ENCODE results near the gene TIMM22. TPM values are rescaled to one million over a fixed set of nuclear protein-coding genes. Genes with fewer than 3 reads are reported as not detected.

The TIMM22 gene
- total RNA-seq, 1 donor, result 10.5 TPM

DNA sequence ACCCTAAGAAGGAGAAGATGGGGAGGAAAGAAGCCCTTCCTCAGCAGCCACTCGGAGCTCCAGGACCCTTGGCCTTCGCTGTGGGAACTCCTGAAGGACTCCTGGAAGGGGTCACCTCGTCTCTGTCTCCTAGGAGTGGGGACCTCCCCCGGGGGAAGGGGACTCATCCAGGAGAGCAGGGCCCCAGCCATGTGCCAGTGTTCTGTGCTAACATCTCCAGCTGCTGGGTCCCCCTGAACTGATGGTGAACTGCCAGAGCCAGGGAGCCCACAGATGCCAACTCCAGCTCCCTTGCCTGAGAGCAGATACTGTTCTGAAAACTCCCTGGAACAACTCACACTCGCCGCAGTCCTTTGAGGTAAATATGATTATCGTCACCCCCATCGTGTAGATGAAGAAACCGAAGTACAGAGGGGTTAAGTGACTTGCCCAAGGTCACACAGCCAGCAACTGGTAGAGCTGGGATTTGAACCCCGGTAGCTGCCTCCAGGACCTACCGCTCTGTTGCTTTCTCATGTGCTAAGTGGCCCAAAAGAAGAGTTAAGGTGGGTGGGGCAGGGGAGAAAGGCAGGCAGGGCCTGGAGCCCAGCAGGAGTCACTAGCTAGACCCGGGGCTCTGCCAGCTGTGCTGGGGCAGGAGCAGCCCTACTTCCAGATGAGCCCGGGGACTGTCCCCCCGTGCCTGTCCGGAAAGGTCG lies 10.5 kb downstream of the TIMM22 start:
- Histone ChIP-seq H3K4me3 (ENCODE audit: insufficient read depth, low read length) (no peak overlapping the region), H3K79me2 (ENCODE audit: insufficient read depth, low read length) (peaks cover 3% of the 10 kb centered on the region), H2AFZ (ENCODE audit: low read length) (no peak overlapping the region), H3K27ac (ENCODE audit: low read depth, low read length) (no peak overlapping the region), H4K20me1 (ENCODE audit: insufficient read depth, low read length) (peaks cover 25% of the 10 kb centered on the region), H3K4me1 (ENCODE audit: insufficient read depth, low read length) (peaks cover 26% of the 10 kb centered on the region), H3K27me3 (ENCODE audit: insufficient read depth, low read length) (no peaks in the 10 kb centered on the region), H3K36me3 (ENCODE audit: insufficient read depth, low read length) (peaks cover 44% of the 10 kb centered on the region), H3K9me3 (ENCODE audit: low read depth, low read length) (no peaks in the 10 kb centered on the region), H3K4me2 (ENCODE audit: insufficient read depth, low read length) (no peak overlapping the region)
- peak; percentile 89 for DNase-seq (ENCODE audit: insufficient read length, low spot score, missing footprints)
- no peak for TF ChIP-seq CTCF (IDR thresholded peaks at IDR 0.05; ENCODE audit: extremely low read depth, low read depth, low read length)

GRCh38 chr17:1008008-1008761 lies 11.3 kb downstream of the TIMM22 start:
- H3K27me3 ChIP-seq (ENCODE audit: insufficient read depth, low read length), result no peaks in the 10 kb centered on the region
- H3K4me3 ChIP-seq (ENCODE audit: insufficient read depth, low read length), result no peak overlapping the region
- DNase-seq (ENCODE audit: insufficient read length, low spot score, missing footprints), result peak; percentile 73
- no peaks in the 10 kb centered on the region for H3K9me3 ChIP-seq (ENCODE audit: low read depth, low read length)
- TF ChIP-seq CTCF (IDR thresholded peaks at IDR 0.05; ENCODE audit: extremely low read depth, low read depth, low read length), result no peak
- peaks cover 3% of the 10 kb centered on the region for H3K79me2 ChIP-seq (ENCODE audit: insufficient read depth, low read length)
- no peak overlapping the region for H3K4me2 ChIP-seq (ENCODE audit: insufficient read depth, low read length)
- peaks cover 42% of the 10 kb centered on the region for H3K36me3 ChIP-seq (ENCODE audit: insufficient read depth, low read length)
- H4K20me1 ChIP-seq (ENCODE audit: insufficient read depth, low read length), result peaks cover 19% of the 10 kb centered on the region
- peaks cover 19% of the 10 kb centered on the region for H3K4me1 ChIP-seq (ENCODE audit: insufficient read depth, low read length)
- no peak overlapping the region for H3K27ac ChIP-seq (ENCODE audit: low read depth, low read length)
- no peak overlapping the region for H2AFZ ChIP-seq (ENCODE audit: low read length)

DNA sequence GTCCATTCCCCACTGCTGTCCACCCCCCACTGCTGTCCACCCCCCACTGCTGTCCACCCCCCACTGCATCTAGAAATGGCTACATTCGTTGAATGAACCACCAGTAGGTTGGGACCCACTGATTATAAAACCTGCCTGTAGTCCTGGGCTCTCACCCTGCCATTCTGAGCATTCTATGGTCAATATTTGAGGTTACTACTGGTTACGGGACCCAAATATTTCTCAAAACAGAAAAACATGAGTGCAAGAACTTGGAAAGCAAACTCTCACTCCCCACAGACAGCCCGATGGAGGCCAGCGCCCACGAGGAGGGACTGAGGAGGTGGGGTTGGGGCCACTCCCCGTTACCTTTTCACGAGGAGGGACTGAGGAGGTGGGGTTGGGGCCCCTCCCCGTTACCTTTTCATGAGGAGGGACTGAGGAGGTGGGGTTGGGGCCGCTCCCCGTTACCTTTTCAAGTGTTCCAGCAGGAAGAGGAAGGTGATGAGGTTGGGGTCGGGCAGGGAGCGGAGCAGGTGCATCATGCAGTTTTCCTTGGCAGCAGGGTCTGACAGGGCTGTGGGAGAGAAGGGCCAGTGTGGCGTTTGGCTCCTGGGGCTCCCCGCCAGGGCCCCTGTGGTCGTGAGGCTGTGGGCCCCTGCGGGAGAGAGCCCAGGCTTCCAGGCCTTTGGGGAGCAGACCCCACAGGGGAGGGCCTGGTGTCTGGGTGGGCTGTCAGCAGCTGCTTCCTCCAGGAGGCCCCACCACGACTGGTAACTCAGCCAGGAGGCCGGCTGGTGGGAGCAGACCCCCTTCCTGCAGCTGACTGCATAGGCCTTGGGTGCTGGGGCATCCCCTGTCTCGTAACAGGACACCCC lies 12.5 kb downstream of the TIMM22 start:
- H3K36me3 ChIP-seq (ENCODE audit: insufficient read depth, low read length), result peaks cover 29% of the 10 kb centered on the region

More for the DNA sequence above, 12.5 kb downstream of the TIMM22 start:
- Histone ChIP-seq H2AFZ (ENCODE audit: low read length) (no peak overlapping the region), H3K4me1 (ENCODE audit: insufficient read depth, low read length) (peaks cover 9% of the 10 kb centered on the region), H3K79me2 (ENCODE audit: insufficient read depth, low read length) (peaks cover 3% of the 10 kb centered on the region), H3K4me3 (ENCODE audit: insufficient read depth, low read length) (no peak overlapping the region), H3K27ac (ENCODE audit: low read depth, low read length) (no peak overlapping the region), H3K9me3 (ENCODE audit: low read depth, low read length) (no peaks in the 10 kb centered on the region), H4K20me1 (ENCODE audit: insufficient read depth, low read length) (peaks cover 9% of the 10 kb centered on the region), H3K4me2 (ENCODE audit: insufficient read depth, low read length) (no peak overlapping the region), H3K27me3 (ENCODE audit: insufficient read depth, low read length) (no peaks in the 10 kb centered on the region)
- TF ChIP-seq CTCF (IDR thresholded peaks at IDR 0.05; ENCODE audit: extremely low read depth, low read depth, low read length), result no peak
- DNase-seq (ENCODE audit: insufficient read length, low spot score, missing footprints), result peak; percentile 86
